Heart left ventricle (tissue), 16 donors: ENCODE data around the gene UCMA. TPM values are rescaled to one million over a fixed set of nuclear protein-coding genes. Genes with fewer than 3 reads are reported as not detected.

Source experiments
- ATAC-seq, 4 donors: fragments of 200-7000 bp; cut with Tn5 transposase; one replicate each; pipeline ENCODE4 v1.9.1; 2020 to 2022; ENCODE audit warnings: moderate library complexity in 4 of 4, mild to moderate bottlenecking in 3 of 4, moderate number of reproducible peaks in 1 of 4
- DNase-seq, 5 donors: peaks; one replicate each; pipeline ENCODE4 v3.0.0-alpha.2; 2020
- H3K27ac ChIP-seq, 12 donors: fragments of 200-600 bp; sonication (generic) in 4 of 12; one replicate each; pipeline versions ENCODE4 v1.5.0 to v1.8.0; 2016 to 2022; ENCODE audit warnings: mild to moderate bottlenecking in 2 of 12
- H3K27me3 ChIP-seq, 9 donors: fragments of 200-600 bp; sonication (generic) in 2 of 9; one replicate each; pipeline versions ENCODE4 v1.5.1 to v1.8.0; 2016 to 2022; ENCODE audit warnings: mild to moderate bottlenecking in 3 of 9
- H3K36me3 ChIP-seq, 9 donors: fragments of 200-600 bp; sonication (generic) in 2 of 9; one replicate each; pipeline versions ENCODE4 v1.5.0 to v1.8.0; 2018 to 2022; ENCODE audit warnings: mild to moderate bottlenecking in 2 of 9
- H3K4me1 ChIP-seq, 12 donors: fragments of 200-600 bp; sonication (generic) in 4 of 12; one replicate each; pipeline versions ENCODE4 v1.5.0 to v1.8.0; 2016 to 2022; ENCODE audit warnings: mild to moderate bottlenecking in 3 of 12
- H3K4me3 ChIP-seq, 12 donors: fragments of 200-600 bp; sonication (generic) in 4 of 12; one replicate each; pipeline versions ENCODE4 v1.5.0 to v1.8.0; 2017 to 2022; ENCODE audit warnings: mild to moderate bottlenecking in 9 of 12, moderate library complexity in 4 of 12
- H3K9me3 ChIP-seq, 12 donors: fragments of 200-600 bp; sonication (generic) in 4 of 12; one replicate each; pipeline versions ENCODE4 v1.5.0 to v1.8.0; 2016 to 2022; ENCODE audit warnings: mild to moderate bottlenecking in 1 of 12
- CTCF ChIP-seq, 12 donors: fragments of 200-600 bp; sonication (generic) in 4 of 12; IDR thresholded peaks; one replicate each; pipeline versions ENCODE4 v1.5.0 to v1.8.0; 2018 to 2022; ENCODE audit warnings: antibody characterized with exemption in 12 of 12, mild to moderate bottlenecking in 5 of 12
- POLR2A ChIP-seq, 2 donors: fragments of 450-650 bp; IDR thresholded peaks; one replicate each; pipeline ENCODE4 v1.6.1; 2017; ENCODE audit warnings: antibody characterized with exemption in 2 of 2, mild to moderate bottlenecking in 2 of 2, moderate library complexity in 2 of 2
- WGBS, 4 donors: extraction: QIAGEN DNeasy Blood & Tissue Kit in 2 of 4; methylation state at CpG; one replicate each; pipeline versions ENCODE4 v1.1.5 to v1.1.7; 2013 to 2018; 5-methylcytosine and 5-hydroxymethylcytosine counted together
- intact Hi-C, 10 donors: fragments of 100-400 bp; cut with DNase I; formaldehyde crosslinking; loops; one replicate each; pipeline versions ENCODE4 v1.11.1 to v1.14.2; 2022
- polyA plus RNA-seq, 2 donors: library from polyadenylated mRNA; stranded (reverse); fragments of 200-250 nt; gene quantifications; one replicate each; pipeline ENCODE4 v1.2.3, GENCODE V29; 2013
- total RNA-seq, 9 donors: library from RNA; depleted of rRNA in 2 of 9; stranded (reverse); fragments of >200 nt in 2 of 9; fragmentation: NEBNext Ultra II Directional in 3 of 9; extraction: Animal tissue kit (Norgen Biotek cat#: 25700) in 3 of 9; gene quantifications; one replicate each; pipeline versions ENCODE4 v1.1.0 to v1.2.4, GENCODE V29; 2016 to 2023
- donor health status: ischemic (EF 13 %, LVEDD 7.1; RV severe dilation, severe dysfunction).
- donor health status: healthy with polysubstance abuse.
- donor health status: DM: no; HTN: yes; CAD: no.
- donor health status: DM: no; HTN: no; CAD: no.
- donor health status: ischemic (EF 25% LVEDD 6.9; RV normal size, moderate dysfunction).
- donor health status: ischemic (EF 25% LVEDD 5.7; RV mildly dilated, moderate dysfunction).
- donor health status: healthy.
- donor health status: DM: yes; HTN: yes; CAD: no.
- donor health status: ischemic (EF 35%, LVEDD 5.7; RV mildly dilated, moderate dysfunction).
- donor health status: nonischemic (EF 11% LVEDD 7.7; RV severe dilation, severe dysfunction).
- donor health status: DM: yes; HTN: yes; CAD: no.
- donor health status: PGD.
- donor health status: ischemic (EF 29% LVEDD 5.4; RV normal size, mild dysfunction).
- donor health status: nonischemic (EF 23%, LVEDD 6.1; RV moderate dilation, normal function).

The UCMA gene
- total and polyA plus RNA-seq, 11 donors = 0.38 TPM; not detected in 10

GRCh38 chr10:13271552-13272163 lies 37.5 kb upstream of the UCMA start:
- H3K27ac ChIP-seq = peak overlapping the region in 5 of 12 donors; percentile 5 to 43 (median 29)

GRCh38 chr10:13270877-13271551 lies 36.8 kb upstream of the UCMA start:
- H3K36me3 ChIP-seq = no peaks in the 10 kb centered on the region
- no peaks in the 10 kb centered on the region for H3K27me3 ChIP-seq
- H3K4me3 ChIP-seq = no peak overlapping the region
- peaks cover 0 to 15% (median 3%) of the 10 kb centered on the region in 12 donors for H3K4me1 ChIP-seq
- H3K27ac ChIP-seq = peak overlapping the region in 4 of 12 donors; percentile 21 to 52 (median 34)
- DNase-seq (no peak), ATAC-seq (peak; percentile 34 to 84 (median 66))
- WGBS, 4 donors = 83 to 85% (median 84%) methylated on average over 9 of the region's 9 CpGs
- intact Hi-C loops = loop anchor here in 1 of 10 donors (10.0 kb wide), 1 partner anchor 106 kb away; the partner anchor contains the start of gene MCM10
- no peaks in the 10 kb centered on the region for H3K9me3 ChIP-seq
- TF ChIP-seq CTCF (IDR thresholded peaks at IDR 0.05) = no peak
- TF ChIP-seq POLR2A (IDR thresholded peaks at IDR 0.05) = no peak

More at GRCh38 chr10:13271552-13272163, 37.5 kb upstream of the UCMA start:
- H3K27me3 ChIP-seq = no peaks in the 10 kb centered on the region
- H3K36me3 ChIP-seq = no peaks in the 10 kb centered on the region
- ATAC-seq = peak in 3 of 4 donors; percentile 47 to 59 (median 48)
- peak in 4 of 5 donors; percentile 13 to 63 (median 39) for DNase-seq
- no peak overlapping the region for H3K4me3 ChIP-seq
- intact Hi-C loops = loop anchor here in 1 of 10 donors (10.0 kb wide), 1 partner anchor 107 kb away; the partner anchor contains the start of gene MCM10
- peaks cover 0 to 15% (median 3%) of the 10 kb centered on the region in 12 donors for H3K4me1 ChIP-seq
- whole genome bisulfite sequencing, 4 donors = 33 to 43% (median 38%) methylated on average over 13 to 14 of the region's 14 CpGs
- TF ChIP-seq POLR2A (IDR thresholded peaks at IDR 0.05) = no peak
- TF ChIP-seq CTCF (IDR thresholded peaks at IDR 0.05) = peak in 7 of 12 donors; percentile 7 to 48 (median 36)
- no peaks in the 10 kb centered on the region for H3K9me3 ChIP-seq

GRCh38 chr10:13268841-13269240 lies 34.7 kb upstream of the UCMA start:
- peaks cover 0 to 15% (median 3%) of the 10 kb centered on the region in 12 donors for H3K4me1 ChIP-seq
- no peak for TF ChIP-seq POLR2A (IDR thresholded peaks at IDR 0.05)
- no peak for TF ChIP-seq CTCF (IDR thresholded peaks at IDR 0.05)
- 36 to 59% (median 57%) methylated on average over 3 of the region's 3 CpGs for WGBS, 4 donors
- no peak for DNase-seq
- H3K4me3 ChIP-seq = no peak overlapping the region
- no peaks in the 10 kb centered on the region for H3K36me3 ChIP-seq
- intact Hi-C loops = loop anchor here in 1 of 10 donors (10.0 kb wide), 1 partner anchor 64 kb away; no protein-coding TSS in a partner anchor
- no peak for ATAC-seq
- H3K27ac ChIP-seq = no peak overlapping the region
- H3K9me3 ChIP-seq = no peaks in the 10 kb centered on the region
- no peaks in the 10 kb centered on the region for H3K27me3 ChIP-seq

- no peak for TF ChIP-seq POLR2A (IDR thresholded peaks at IDR 0.05)
- no peak for TF ChIP-seq CTCF (IDR thresholded peaks at IDR 0.05)
- intact Hi-C loops = loop anchor here in 1 of 10 donors (10.0 kb wide), 1 partner anchor 64 kb away; no protein-coding TSS in a partner anchor
- no peak for ATAC-seq
- H3K36me3 ChIP-seq = no peaks in the 10 kb centered on the region
- no peak for DNase-seq
- H3K27me3 ChIP-seq = no peaks in the 10 kb centered on the region
- H3K9me3 ChIP-seq = no peaks in the 10 kb centered on the region
- H3K27ac ChIP-seq = no peak overlapping the region
- peaks cover 0 to 15% (median 3%) of the 10 kb centered on the region in 12 donors for H3K4me1 ChIP-seq
- 74 to 96% (median 83%) methylated on average over 4 of the region's 4 CpGs for WGBS, 4 donors
- H3K4me3 ChIP-seq = no peak overlapping the region
Observed at GRCh38 chr10:13268310-13268709, 34.1 kb upstream of the UCMA start.
